Prostate gland (tissue), 2 donors: Measurements from ENCODE around the gene APBA3.

Experiments used
- CTCF ChIP-seq, 4 experiments: fragments of 200-600 bp in 2 of 4; fragments of 450-650 bp in 2 of 4; sonication (generic) in 2 of 4; IDR thresholded peaks; 1 replicate in 3 of 4; 2 replicates in 1 of 4; pipeline ENCODE4 v1.5.1; 2016 to 2019; ENCODE audit warnings: antibody characterized with exemption in 4 of 4, mild to moderate bottlenecking in 2 of 4, moderate library complexity in 2 of 4
- POLR2A ChIP-seq: fragments of 450-650 bp; IDR thresholded peaks from one replicate; pipeline ENCODE4 v1.6.1; 2016; ENCODE audit warnings: antibody characterized with exemption, mild to moderate bottlenecking
- POLR2AphosphoS5 ChIP-seq: sonication (generic); formaldehyde crosslinking; IDR thresholded peaks from one replicate; pipeline ENCODE4 v1.6.1; 2017; ENCODE audit warnings: antibody characterized with exemption

- TF ChIP-seq CTCF (IDR thresholded peaks at IDR 0.05): no peak
- TF ChIP-seq POLR2A: no peak
- no peak for TF ChIP-seq POLR2AphosphoS5
These were observed 12.5 kb downstream of the APBA3 start for GRCh38 chr19:3748965-3749364.
